A673 (cell line): Measurements from ENCODE around the gene NLRC5. TPM values are rescaled to one million over a fixed set of nuclear protein-coding genes. Genes with fewer than 3 reads are reported as not detected.
A peak's percentile ranks its signal among the peaks of the same experiment; 100 is the strongest.
"Not testable (repeated sequence)": the region's sequence is repeated elsewhere in the genome, so short reads cannot be mapped to it uniquely, and the experiment has no call there.

Source experiments
- BruUV-seq: library from RNA; stranded (reverse); fragments of 400-500 nt; replicated peaks from 2 replicates; lab custom pipeline; 2021; lab: Mats Ljungman, UMichigan
- CTCF ChIA-PET: fragments of 300-600 bp; sonication (Branson Sonifier 250); formaldehyde crosslinking; loops from one replicate; lab custom pipeline; 2022; ENCODE audit warnings: antibody characterized with exemption; lab: Charles Lee
- POLR2A ChIA-PET: fragments of 300-600 bp; sonication (Branson Sonifier 250); formaldehyde crosslinking; loops from one replicate; lab custom pipeline; 2022; ENCODE audit warnings: antibody characterized with exemption; ENCODE audit not compliant: low non-redundant PET; lab: Charles Lee
- DNase-seq: peaks from one replicate; pipeline ENCODE4 v3.0.0-alpha.2; 2015; ENCODE audit warnings: low spot score
- H3K27ac ChIP-seq: fragments of 200-600 bp; sonication (generic); 2 replicates; pipeline ENCODE4 v1.5.1; 2016; ENCODE audit warnings: mixed run types, low read depth, mild to moderate bottlenecking, mixed read lengths, antibody characterized with exemption, low read length; ENCODE audit not compliant: poor library complexity, severe bottlenecking
- H3K27me3 ChIP-seq: fragments of 200-600 bp; sonication (generic); replicated peaks from 2 replicates; pipeline ENCODE4 v1.6.1; 2017; ENCODE audit warnings: mixed run types, low read depth, mild to moderate bottlenecking, mixed read lengths, antibody characterized with exemption, low read length; ENCODE audit not compliant: insufficient read depth, poor library complexity
- H3K36me3 ChIP-seq: fragments of 200-600 bp; sonication (generic); 2 replicates; pipeline ENCODE4 v1.6.1; 2016; ENCODE audit warnings: mixed run types, mild to moderate bottlenecking, mixed read lengths, antibody characterized with exemption, low read length; ENCODE audit not compliant: insufficient read depth, poor library complexity, severe bottlenecking
- H3K4me1 ChIP-seq: fragments of 200-600 bp; sonication (generic); 2 replicates; pipeline ENCODE4 v1.6.1; 2017; ENCODE audit warnings: mixed run types, mild to moderate bottlenecking, mixed read lengths, antibody characterized with exemption, low read length; ENCODE audit not compliant: insufficient read depth, poor library complexity, severe bottlenecking
- H3K4me3 ChIP-seq: fragments of 200-600 bp; sonication (generic); 2 replicates; pipeline ENCODE4 v1.5.1; 2016; ENCODE audit warnings: low read depth, mixed run types, mild to moderate bottlenecking, mixed read lengths, low read length; ENCODE audit not compliant: poor library complexity, severe bottlenecking
- H3K9me3 ChIP-seq: fragments of 200-600 bp; sonication (generic); 2 replicates; pipeline ENCODE4 v1.6.1; 2016; ENCODE audit warnings: mixed run types, low read depth, mild to moderate bottlenecking, mixed read lengths, antibody characterized with exemption, low read length; ENCODE audit not compliant: poor library complexity, severe bottlenecking
- EZH2 ChIP-seq: fragments of 200-600 bp; sonication (generic); IDR thresholded peaks from 2 replicates; pipeline ENCODE4 v1.6.1; 2017; ENCODE audit warnings: borderline replicate concordance, low read depth, mild to moderate bottlenecking, mixed read lengths, antibody characterized with exemption, low read length; ENCODE audit not compliant: poor library complexity, severe bottlenecking
- intact Hi-C: fragments of 100-400 bp; cut with micrococcal nuclease; formaldehyde crosslinking; loops from one replicate; pipeline ENCODE4 v1.10.0; 2022; ENCODE audit not compliant: unreplicated experiment
- total RNA-seq: library from RNA; stranded (reverse); gene quantifications from 2 replicates; pipeline ENCODE4 v1.2.3, GENCODE V29; 2021
- TF ChIP-seq, protein P1 (sequence below): fragments of 300-800, 200-600 bp; sonication (generic); conservative IDR thresholded peaks from 2 replicates; pipeline ENCODE4 v1.5.1; 2017; ENCODE audit warnings: low read depth, mild to moderate bottlenecking, antibody characterized with exemption, low read length, moderate library complexity, mixed read lengths

NLRC5 gene
- total RNA-seq, 1 experiment from 2014 or later, result 13.1 TPM

- Histone ChIP-seq H3K4me1 (peaks cover 5% of the 10 kb centered on the region), H3K36me3 (no peaks in the 10 kb centered on the region), H3K27me3 (no peaks in the 10 kb centered on the region), H3K4me3 (peak overlapping the region; percentile 60), H3K27ac (no peak overlapping the region), H3K9me3 (no peaks in the 10 kb centered on the region)
- no TSS peak for BruUV-seq
- CTCF ChIA-PET, result no interaction called here
- POLR2A ChIA-PET, result no interaction called here
- TF ChIP-seq, protein P1, sequence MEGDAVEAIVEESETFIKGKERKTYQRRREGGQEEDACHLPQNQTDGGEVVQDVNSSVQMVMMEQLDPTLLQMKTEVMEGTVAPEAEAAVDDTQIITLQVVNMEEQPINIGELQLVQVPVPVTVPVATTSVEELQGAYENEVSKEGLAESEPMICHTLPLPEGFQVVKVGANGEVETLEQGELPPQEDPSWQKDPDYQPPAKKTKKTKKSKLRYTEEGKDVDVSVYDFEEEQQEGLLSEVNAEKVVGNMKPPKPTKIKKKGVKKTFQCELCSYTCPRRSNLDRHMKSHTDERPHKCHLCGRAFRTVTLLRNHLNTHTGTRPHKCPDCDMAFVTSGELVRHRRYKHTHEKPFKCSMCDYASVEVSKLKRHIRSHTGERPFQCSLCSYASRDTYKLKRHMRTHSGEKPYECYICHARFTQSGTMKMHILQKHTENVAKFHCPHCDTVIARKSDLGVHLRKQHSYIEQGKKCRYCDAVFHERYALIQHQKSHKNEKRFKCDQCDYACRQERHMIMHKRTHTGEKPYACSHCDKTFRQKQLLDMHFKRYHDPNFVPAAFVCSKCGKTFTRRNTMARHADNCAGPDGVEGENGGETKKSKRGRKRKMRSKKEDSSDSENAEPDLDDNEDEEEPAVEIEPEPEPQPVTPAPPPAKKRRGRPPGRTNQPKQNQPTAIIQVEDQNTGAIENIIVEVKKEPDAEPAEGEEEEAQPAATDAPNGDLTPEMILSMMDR, result no peak
- TF ChIP-seq EZH2, result no peak
- intact Hi-C loops, result no loop called here
- DNase-seq, result no peak
Measured at GRCh38 chr16:56990407-56991286, 1.3 kb downstream of the NLRC5 start.

DNA sequence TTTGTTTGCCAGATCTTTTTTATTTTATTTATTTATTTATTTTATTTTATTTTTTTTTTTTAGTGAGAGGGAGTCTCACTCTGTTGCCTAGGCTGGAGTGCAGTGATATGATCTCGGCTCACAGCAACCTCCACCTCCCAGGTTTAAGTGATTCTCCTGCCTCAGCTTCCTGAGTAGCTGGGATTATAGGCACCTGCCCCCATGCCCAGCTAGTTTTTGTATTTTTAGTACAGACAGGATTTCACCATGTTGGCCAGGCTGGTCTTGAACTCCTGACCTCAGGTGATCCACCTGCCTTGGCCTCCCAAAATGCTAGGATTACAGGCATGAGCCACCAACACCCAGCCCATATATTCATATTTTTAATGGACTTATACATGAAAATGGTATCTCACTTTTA, 3.1 kb downstream of the NLRC5 start:
- POLR2A ChIA-PET, H3K4me1 ChIP-seq, H3K27ac ChIP-seq, H3K27me3 ChIP-seq, H3K9me3 ChIP-seq, BruUV-seq, intact Hi-C loops, H3K4me3 ChIP-seq, CTCF ChIA-PET, DNase-seq, H3K36me3 ChIP-seq: not testable (repeated sequence)

- CTCF ChIA-PET, result no interaction called here
- Histone ChIP-seq H3K27me3 (no peaks in the 10 kb centered on the region), H3K4me1 (no peaks in the 10 kb centered on the region), H3K9me3 (no peaks in the 10 kb centered on the region), H3K4me3 (no peak overlapping the region), H3K27ac (no peak overlapping the region), H3K36me3 (no peaks in the 10 kb centered on the region)
- BruUV-seq, result no TSS peak
- DNase-seq, result peak; percentile 21
- POLR2A ChIA-PET, result no interaction called here
- intact Hi-C loops, result no loop called here
- TF ChIP-seq EZH2, result no peak
- TF ChIP-seq, protein P1, result no peak
Measured at GRCh38 chr16:56993204-56993603, 3.8 kb downstream of the NLRC5 start.
